Liver (tissue), 3 donors: ENCODE results near the gene ARID3C.
A peak's percentile ranks its signal among the peaks of the same experiment; 100 is the strongest.

Experiments used
- RAD21 ChIP-seq, 2 donors: IDR thresholded peaks; 2 replicates each; pipeline ENCODE4 v1.6.1; 2016; ENCODE audit warnings: antibody characterized with exemption in 2 of 2, mild to moderate bottlenecking in 2 of 2
- TF ChIP-seq, protein P1 (sequence below): IDR thresholded peaks from 2 replicates; pipeline ENCODE4 v1.6.1; 2016; ENCODE audit warnings: antibody characterized with exemption, mild to moderate bottlenecking
- TF ChIP-seq, protein P2 (sequence below): fragments of 150-350 bp; IDR thresholded peaks from 2 replicates; pipeline ENCODE4 v1.5.1; 2017; ENCODE audit warnings: improper control_type of control experiment, low read depth, low read length; ENCODE audit not compliant: missing input control
- donor health status: healthy.
- donor health status: healthy.

DNA sequence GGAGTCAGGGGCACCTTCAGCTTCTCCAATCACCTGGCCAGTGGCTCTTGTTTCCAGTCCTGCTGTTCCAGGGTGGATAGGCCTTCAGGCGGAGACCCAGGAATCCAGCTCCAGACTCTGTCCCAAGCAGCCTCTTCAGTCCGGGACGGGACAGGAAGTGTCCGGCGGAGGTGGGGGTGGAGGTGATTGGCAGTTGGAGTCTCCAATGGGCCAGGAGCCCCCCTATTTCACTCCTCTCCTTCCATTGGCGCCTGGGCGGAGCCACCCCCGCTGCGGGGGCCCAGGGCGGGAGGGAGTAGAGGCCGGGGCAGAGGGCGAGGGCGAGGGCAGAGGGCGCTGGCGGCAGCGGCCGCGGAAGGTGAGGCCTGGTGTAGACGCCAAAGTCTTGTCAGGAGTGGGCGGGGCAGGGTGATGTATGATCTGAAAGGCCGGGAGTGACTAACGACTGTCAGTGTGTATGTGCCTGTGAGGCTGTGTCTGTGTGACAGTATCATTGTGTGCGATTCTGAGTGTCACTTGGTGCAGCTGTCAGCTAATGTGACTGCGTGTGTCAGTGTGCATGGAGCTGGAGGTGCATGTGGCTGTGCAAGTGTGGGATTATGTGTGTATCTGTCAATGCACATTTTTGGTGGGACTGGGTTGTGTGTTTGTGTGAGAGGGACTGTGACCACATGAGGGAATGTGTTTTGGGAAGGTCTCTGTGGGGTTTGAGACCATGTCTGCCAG, 23.2 kb upstream of the ARID3C start, which contains the start of gene IL11RA:
- TF ChIP-seq, protein P1, sequence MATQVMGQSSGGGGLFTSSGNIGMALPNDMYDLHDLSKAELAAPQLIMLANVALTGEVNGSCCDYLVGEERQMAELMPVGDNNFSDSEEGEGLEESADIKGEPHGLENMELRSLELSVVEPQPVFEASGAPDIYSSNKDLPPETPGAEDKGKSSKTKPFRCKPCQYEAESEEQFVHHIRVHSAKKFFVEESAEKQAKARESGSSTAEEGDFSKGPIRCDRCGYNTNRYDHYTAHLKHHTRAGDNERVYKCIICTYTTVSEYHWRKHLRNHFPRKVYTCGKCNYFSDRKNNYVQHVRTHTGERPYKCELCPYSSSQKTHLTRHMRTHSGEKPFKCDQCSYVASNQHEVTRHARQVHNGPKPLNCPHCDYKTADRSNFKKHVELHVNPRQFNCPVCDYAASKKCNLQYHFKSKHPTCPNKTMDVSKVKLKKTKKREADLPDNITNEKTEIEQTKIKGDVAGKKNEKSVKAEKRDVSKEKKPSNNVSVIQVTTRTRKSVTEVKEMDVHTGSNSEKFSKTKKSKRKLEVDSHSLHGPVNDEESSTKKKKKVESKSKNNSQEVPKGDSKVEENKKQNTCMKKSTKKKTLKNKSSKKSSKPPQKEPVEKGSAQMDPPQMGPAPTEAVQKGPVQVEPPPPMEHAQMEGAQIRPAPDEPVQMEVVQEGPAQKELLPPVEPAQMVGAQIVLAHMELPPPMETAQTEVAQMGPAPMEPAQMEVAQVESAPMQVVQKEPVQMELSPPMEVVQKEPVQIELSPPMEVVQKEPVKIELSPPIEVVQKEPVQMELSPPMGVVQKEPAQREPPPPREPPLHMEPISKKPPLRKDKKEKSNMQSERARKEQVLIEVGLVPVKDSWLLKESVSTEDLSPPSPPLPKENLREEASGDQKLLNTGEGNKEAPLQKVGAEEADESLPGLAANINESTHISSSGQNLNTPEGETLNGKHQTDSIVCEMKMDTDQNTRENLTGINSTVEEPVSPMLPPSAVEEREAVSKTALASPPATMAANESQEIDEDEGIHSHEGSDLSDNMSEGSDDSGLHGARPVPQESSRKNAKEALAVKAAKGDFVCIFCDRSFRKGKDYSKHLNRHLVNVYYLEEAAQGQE = peak; percentile 61
- TF ChIP-seq RAD21 (IDR thresholded peaks at IDR 0.05) = peak in 1 of 2 donors; percentile 36
- TF ChIP-seq, protein P2, sequence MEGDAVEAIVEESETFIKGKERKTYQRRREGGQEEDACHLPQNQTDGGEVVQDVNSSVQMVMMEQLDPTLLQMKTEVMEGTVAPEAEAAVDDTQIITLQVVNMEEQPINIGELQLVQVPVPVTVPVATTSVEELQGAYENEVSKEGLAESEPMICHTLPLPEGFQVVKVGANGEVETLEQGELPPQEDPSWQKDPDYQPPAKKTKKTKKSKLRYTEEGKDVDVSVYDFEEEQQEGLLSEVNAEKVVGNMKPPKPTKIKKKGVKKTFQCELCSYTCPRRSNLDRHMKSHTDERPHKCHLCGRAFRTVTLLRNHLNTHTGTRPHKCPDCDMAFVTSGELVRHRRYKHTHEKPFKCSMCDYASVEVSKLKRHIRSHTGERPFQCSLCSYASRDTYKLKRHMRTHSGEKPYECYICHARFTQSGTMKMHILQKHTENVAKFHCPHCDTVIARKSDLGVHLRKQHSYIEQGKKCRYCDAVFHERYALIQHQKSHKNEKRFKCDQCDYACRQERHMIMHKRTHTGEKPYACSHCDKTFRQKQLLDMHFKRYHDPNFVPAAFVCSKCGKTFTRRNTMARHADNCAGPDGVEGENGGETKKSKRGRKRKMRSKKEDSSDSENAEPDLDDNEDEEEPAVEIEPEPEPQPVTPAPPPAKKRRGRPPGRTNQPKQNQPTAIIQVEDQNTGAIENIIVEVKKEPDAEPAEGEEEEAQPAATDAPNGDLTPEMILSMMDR = no peak
